HepG2 (cell line): ENCODE data around the gene PPM1E. TPM values are rescaled to one million over a fixed set of nuclear protein-coding genes. Genes with fewer than 3 reads are reported as not detected.

Source experiments
- ATAC-seq: fragments of 200-7000 bp; cut with Tn5 transposase; 3 replicates; pipeline ENCODE4 v1.9.1; 2020; ENCODE audit warnings: mild to moderate bottlenecking, moderate library complexity
- BruUV-seq: library from RNA; stranded (reverse); fragments of 400-500 nt; replicated peaks from 2 replicates; lab custom pipeline; 2021; lab: Mats Ljungman, UMichigan
- CTCF ChIA-PET: fragments of 300-600 bp; formaldehyde crosslinking; extraction: SDS; loops from one replicate; lab custom pipeline; 2021; ENCODE audit warnings: low total read pairs, inconsistent platforms, low intra/inter-chr PET ratio; lab: Yijun Ruan, JAX
- POLR2A ChIA-PET: fragments of 350-600 bp; sonication (Branson Sonifier 250); formaldehyde crosslinking; loops from one replicate; lab custom pipeline; 2020; ENCODE audit warnings: antibody characterized with exemption, inconsistent platforms; lab: Yijun Ruan, JAX
- DNase-seq: peaks from one replicate; pipeline ENCODE4 v3.0.0-alpha.2; 2015; ENCODE audit warnings: low spot score
- FAIRE-seq: peaks from 3 replicates; lab custom pipeline; 2011; peaks lifted over from hg19 to GRCh38; lab: Jason Lieb, UNC
- H2AFZ ChIP-seq: one replicate; pipeline ENCODE4 v1.6.1; 2011; ENCODE audit warnings: low read length, inconsistent platforms
- H3K27ac ChIP-seq: fragments of 300-600 bp; 3 replicates; pipeline ENCODE4 v1.8.0; 2011; ENCODE audit warnings: mixed run types, mild to moderate bottlenecking, mixed read lengths, low read length, inconsistent platforms; ENCODE audit not compliant: insufficient read depth; ENCODE audit errors: extremely low read length
- H3K27me3 ChIP-seq, 2 experiments: fragments of 200-600 bp in 1 of 2; 2 replicates in 1 of 2; 3 replicates in 1 of 2; pipeline versions ENCODE4 v1.6.0 to v1.8.0; 2011; ENCODE audit warnings: low read length in 2 of 2, mild to moderate bottlenecking in 2 of 2, moderate library complexity in 2 of 2, inconsistent platforms in 1 of 2; ENCODE audit not compliant: insufficient read depth in 2 of 2, control insufficient read depth in 1 of 2
- H3K36me3 ChIP-seq, 2 experiments: fragments of 200-600 bp in 1 of 2; replicated peaks in 1 of 2; 2 replicates in 1 of 2; 3 replicates in 1 of 2; pipeline versions ENCODE4 v1.5.1 to v1.8.0; 2011; ENCODE audit warnings: low read length in 2 of 2, inconsistent platforms in 1 of 2; ENCODE audit not compliant: insufficient read depth in 2 of 2, control insufficient read depth in 1 of 2
- H3K4me1 ChIP-seq: 2 replicates; pipeline ENCODE4 v1.5.1; 2012; ENCODE audit warnings: low read length, inconsistent platforms; ENCODE audit not compliant: insufficient read depth
- H3K4me2 ChIP-seq: 2 replicates; pipeline ENCODE4 v1.6.0; 2011; ENCODE audit warnings: low read depth, low read length, inconsistent platforms
- H3K4me3 ChIP-seq, 3 experiments: fragments of 200-600 bp in 1 of 3; sonication (generic), shearing (Covaris generic) in 1 of 3; replicated peaks in 1 of 3; 2 replicates each; pipeline ENCODE4 v1.5.1; 2011 to 2016; ENCODE audit warnings: low read length in 3 of 3, inconsistent platforms in 2 of 3, low read depth in 2 of 3, mild to moderate bottlenecking in 2 of 3, control low read depth in 1 of 3, mixed read lengths in 1 of 3; ENCODE audit not compliant: insufficient read depth in 1 of 3
- H3K79me2 ChIP-seq: one replicate; pipeline ENCODE4 v1.6.1; 2011; ENCODE audit warnings: low read length, inconsistent platforms; ENCODE audit not compliant: insufficient read depth
- H3K9ac ChIP-seq: 2 replicates; pipeline ENCODE4 v1.6.0; 2011; ENCODE audit warnings: mild to moderate bottlenecking, low read depth, low read length, inconsistent platforms; ENCODE audit not compliant: insufficient read depth
- H3K9me3 ChIP-seq: 2 replicates; pipeline ENCODE4 v1.5.1; 2012; ENCODE audit warnings: mild to moderate bottlenecking, low read length
- H4K20me1 ChIP-seq: 2 replicates; pipeline ENCODE4 v1.6.0; 2011; ENCODE audit warnings: inconsistent platforms, mild to moderate bottlenecking, low read length, moderate library complexity; ENCODE audit not compliant: insufficient read depth
- EHMT2 ChIP-seq: fragments of 200-600 bp; sonication (generic); IDR thresholded peaks from 2 replicates; pipeline ENCODE4 v1.7.0; 2017; ENCODE audit warnings: antibody characterized with exemption, low read depth, low read length, borderline replicate concordance
- FOXK1 ChIP-seq: sonication (generic); formaldehyde crosslinking; IDR thresholded peaks from 2 replicates; pipeline ENCODE4 v1.4.0; 2020; ENCODE audit warnings: low read depth, missing genetic modification reagents, borderline replicate concordance
- HDAC1 ChIP-seq: sonication (generic); formaldehyde crosslinking; IDR thresholded peaks from 2 replicates; pipeline ENCODE4 v1.5.1; 2020; ENCODE audit warnings: mild to moderate bottlenecking, missing genetic modification reagents
- ISX ChIP-seq: sonication (generic); formaldehyde crosslinking; conservative IDR thresholded peaks from 2 replicates; pipeline ENCODE4 v1.5.0; 2020; ENCODE audit warnings: missing genetic modification reagents
- LCORL ChIP-seq, 2 experiments: fragments of 450-650 bp in 1 of 2; sonication (generic) in 1 of 2; formaldehyde crosslinking in 1 of 2; IDR thresholded peaks; 2 replicates each; pipeline versions ENCODE4 v1.5.0 to v1.6.1; 2017 to 2020; ENCODE audit warnings: antibody characterized with exemption in 1 of 2, missing genetic modification reagents in 1 of 2
- MED13 ChIP-seq: sonication (generic); formaldehyde crosslinking; IDR thresholded peaks from 2 replicates; pipeline ENCODE4 v1.5.0; 2020; ENCODE audit warnings: missing genetic modification reagents
- ZNF3 ChIP-seq: IDR thresholded peaks from 2 replicates; pipeline ENCODE4 v1.7.0; 2017; ENCODE audit warnings: inconsistent platforms
- ZNF746 ChIP-seq: sonication (generic); formaldehyde crosslinking; IDR thresholded peaks from 2 replicates; pipeline ENCODE4 v1.8.0; 2022; ENCODE audit warnings: mild to moderate bottlenecking, missing genetic modification reagents
- ZNF747 ChIP-seq: sonication (generic); formaldehyde crosslinking; IDR thresholded peaks from 2 replicates; pipeline ENCODE4 v1.8.1; 2023; ENCODE audit warnings: missing genetic modification reagents, mild to moderate bottlenecking, borderline replicate concordance
- ZNF775 ChIP-seq: sonication (generic); formaldehyde crosslinking; IDR thresholded peaks from 2 replicates; pipeline ENCODE4 v1.4.0; 2020; ENCODE audit warnings: missing genetic modification reagents, mild to moderate bottlenecking, moderate library complexity, borderline replicate concordance
- WGBS: methylation state at CpG from one replicate; pipeline ENCODE4 v1.1.6; 2017; ENCODE audit warnings: low lambda C conversion rate; 5-methylcytosine and 5-hydroxymethylcytosine counted together
- in situ Hi-C: cut with HindIII; loops from 2 replicates; pipeline ENCODE4 v1.10.0; 2017; ENCODE audit warnings: low pct_unique_long_range_greater_than_20kb; ENCODE audit not compliant: extremely low pct_ligation_motif_present
- intact Hi-C: fragments of 100-400 bp; cut with micrococcal nuclease; formaldehyde crosslinking; loops from one replicate; pipeline ENCODE4 v1.10.0; 2022; ENCODE audit not compliant: unreplicated experiment
- polyA plus RNA-seq, 8 experiments: library from polyadenylated mRNA; depleted of rRNA in 3 of 8; stranded (reverse) in 7 of 8; unstranded in 1 of 8; fragments of >200 nt; fragmentation: Illumina TruSeq in 4 of 8; extraction: Trizol in 4 of 8; gene quantifications; 2 replicates each; pipeline versions ENCODE4 v1.2.1 to v1.2.3, GENCODE V29; 2011 to 2016; ENCODE audit warnings: low read depth in 4 of 8, missing spikeins in 1 of 8, mixed read lengths in 1 of 8; ENCODE audit not compliant: insufficient read depth in 1 of 8
- total RNA-seq, 5 experiments: library from RNA; depleted of rRNA; stranded (reverse); fragments of >200 nt; fragmentation: Illumina TruSeq; extraction: Trizol; gene quantifications; 2 replicates each; pipeline ENCODE4 v1.2.3, GENCODE V29; 2016; ENCODE audit warnings: low read depth in 1 of 5
- TF ChIP-seq, protein P1 (sequence below): sonication (generic); formaldehyde crosslinking; IDR thresholded peaks from 2 replicates; pipeline ENCODE4 v1.5.0; 2020; ENCODE audit warnings: mild to moderate bottlenecking, missing genetic modification reagents

Gene PPM1E
- total and polyA plus RNA-seq, 2 of the 13 experiments (the other 11 are each of a cell fraction or from before 2014, with no cell fraction given) = 0.15 TPM; not detected in 1

DNA sequence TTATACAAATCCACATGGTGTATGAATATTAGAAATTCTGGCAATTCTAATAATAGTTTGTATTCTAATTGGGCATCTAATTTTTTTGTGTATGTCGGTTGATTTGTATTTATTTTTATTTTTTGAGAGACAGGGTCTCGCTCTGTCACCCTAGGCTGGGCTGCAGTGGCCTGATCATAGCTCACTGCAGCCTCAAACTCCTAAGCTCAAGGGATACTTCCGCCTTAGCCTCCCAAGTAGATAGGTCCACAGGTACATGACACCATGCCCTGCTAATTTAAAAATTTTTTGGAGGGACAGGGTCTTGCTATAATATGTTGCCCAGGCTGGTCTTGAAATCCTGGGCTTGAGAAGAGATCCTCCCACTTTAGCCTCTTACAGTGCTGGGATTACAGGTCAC is 246.5 kb downstream of the PPM1E start (continued):
- TF ChIP-seq ZNF747 (no peak), MED13 (CRISPR knock-in tag) (no peak), LCORL (IDR thresholded peaks at IDR 0.05) (no peak), LCORL (CRISPR knock-in tag; IDR thresholded peaks at IDR 0.05) (no peak), ISX (CRISPR knock-in tag) (no peak), HDAC1 (CRISPR knock-in tag) (no peak), ZNF775 (CRISPR knock-in tag) (no peak)

DNA sequence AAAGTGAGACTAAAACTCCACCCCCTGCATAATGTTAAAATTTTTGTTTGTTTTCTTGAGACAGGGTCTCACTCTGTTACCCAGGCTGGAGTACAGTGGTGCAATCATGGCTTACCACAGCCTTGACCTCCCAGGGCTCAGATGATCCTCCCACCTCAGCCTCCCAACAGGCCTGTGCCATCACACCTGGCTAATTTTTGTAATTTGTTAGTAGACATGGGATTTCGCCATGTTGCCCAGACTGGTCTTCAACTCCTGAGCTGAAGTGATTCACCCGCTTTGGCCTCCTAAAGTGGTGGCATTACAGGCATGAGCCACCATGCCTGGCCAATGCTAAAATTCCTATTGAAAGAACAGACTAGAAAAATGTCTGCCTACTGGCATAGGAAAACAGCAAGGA is 247.2 kb downstream of the PPM1E start:
- TF ChIP-seq ZNF3 (CRISPR knock-in tag) (no peak), EHMT2 (no peak), FOXK1 (CRISPR knock-in tag) (no peak), ZNF746 (CRISPR knock-in tag) (no peak)
- TF ChIP-seq, protein P1, sequence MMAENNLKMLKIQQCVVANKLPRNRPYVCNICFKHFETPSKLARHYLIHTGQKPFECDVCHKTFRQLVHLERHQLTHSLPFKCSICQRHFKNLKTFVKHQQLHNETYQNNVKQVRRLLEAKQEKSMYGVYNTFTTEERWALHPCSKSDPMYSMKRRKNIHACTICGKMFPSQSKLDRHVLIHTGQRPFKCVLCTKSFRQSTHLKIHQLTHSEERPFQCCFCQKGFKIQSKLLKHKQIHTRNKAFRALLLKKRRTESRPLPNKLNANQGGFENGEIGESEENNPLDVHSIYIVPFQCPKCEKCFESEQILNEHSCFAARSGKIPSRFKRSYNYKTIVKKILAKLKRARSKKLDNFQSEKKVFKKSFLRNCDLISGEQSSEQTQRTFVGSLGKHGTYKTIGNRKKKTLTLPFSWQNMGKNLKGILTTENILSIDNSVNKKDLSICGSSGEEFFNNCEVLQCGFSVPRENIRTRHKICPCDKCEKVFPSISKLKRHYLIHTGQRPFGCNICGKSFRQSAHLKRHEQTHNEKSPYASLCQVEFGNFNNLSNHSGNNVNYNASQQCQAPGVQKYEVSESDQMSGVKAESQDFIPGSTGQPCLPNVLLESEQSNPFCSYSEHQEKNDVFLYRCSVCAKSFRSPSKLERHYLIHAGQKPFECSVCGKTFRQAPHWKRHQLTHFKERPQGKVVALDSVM (CRISPR knock-in tag) = peak; percentile 86
- intact Hi-C loops (loop anchor here (10.0 kb wide), 1 partner anchor 428 kb away; no protein-coding TSS in a partner anchor), in situ Hi-C loops (loop anchor here (5.0 kb wide), 2 partner anchors 291 to 486 kb away; no protein-coding TSS in a partner anchor)
- Histone ChIP-seq H3K36me3 (peaks cover 0 to 18% of the 10 kb centered on the region in 2 experiments; a peak in 3 of 5 replicates), H3K4me3 (no peak overlapping the region), H3K79me2 (no peaks in the 10 kb centered on the region), H3K27me3 (no peaks in the 10 kb centered on the region), H3K4me2 (no peak overlapping the region), H4K20me1 (no peaks in the 10 kb centered on the region), H2AFZ (no peak overlapping the region), H3K9me3 (no peaks in the 10 kb centered on the region), H3K4me1 (no peaks in the 10 kb centered on the region), H3K9ac (no peak overlapping the region), H3K27ac (no peak overlapping the region)
- POLR2A ChIA-PET = no interaction called here
- DNase-seq = no peak
- WGBS = 97% methylated on average over 2 of the region's 2 CpGs
- CTCF ChIA-PET = interaction anchor here (4.0 kb wide), 1 partner anchor 292 kb away, joined by 62 read pairs; no protein-coding TSS in a partner anchor
- FAIRE-seq = no peak
- BruUV-seq = no TSS peak
- ATAC-seq = no peak
